Motor neuron (in vitro differentiated cells): ENCODE results near the gene KCNAB1. TPM values are rescaled to one million over a fixed set of nuclear protein-coding genes. Genes with fewer than 3 reads are reported as not detected.

ENCODE experiments used
- ATAC-seq, 8 experiments: fragments of 200-7000 bp; cut with Tn5 transposase; replicated peaks in 6 of 8; 2 replicates each; pipeline ENCODE4 v1.8.0; 2021; ENCODE audit warnings: mild to moderate bottlenecking in 8 of 8, moderate library complexity in 8 of 8
- H3K27ac ChIP-seq, 2 donors: fragments of 250-450 bp; sonication (Bioruptor Pico); 2 replicates each; pipeline ENCODE4 v1.9.0; 2021; ENCODE audit warnings: antibody characterized with exemption in 2 of 2, mild to moderate bottlenecking in 2 of 2, moderate library complexity in 1 of 2
- H3K4me1 ChIP-seq, 2 donors: fragments of 250-450 bp; sonication (Bioruptor Pico); replicated peaks in 1 of 2; 2 replicates each; pipeline ENCODE4 v1.6.1; 2021; ENCODE audit warnings: antibody characterized with exemption in 2 of 2, mild to moderate bottlenecking in 2 of 2, moderate library complexity in 1 of 2
- H3K4me3 ChIP-seq, 5 donors: fragments of 250-450 bp; sonication (Bioruptor Pico); 2 replicates each; pipeline ENCODE4 v1.9.0; 2021; ENCODE audit warnings: antibody characterized with exemption in 5 of 5, mild to moderate bottlenecking in 5 of 5, moderate library complexity in 4 of 5
- WGBS, 10 experiments: fragments of 450-650 bp; shearing (Covaris generic); methylation state at CpG; one replicate each; pipeline ENCODE4 v1.0.0; 2022; 5-methylcytosine and 5-hydroxymethylcytosine counted together
- in situ Hi-C, 9 experiments: fragments of 400-800 bp; cut with MboI; loops; one replicate each; pipeline ENCODE4 v1.15.0; 2021; ENCODE audit warnings: low sequenced_read_pairs in 9 of 9, low pct_unique_long_range_greater_than_20kb in 2 of 9; ENCODE audit not compliant: unreplicated experiment in 9 of 9
- total RNA-seq, 8 experiments: library from RNA; unstranded; fragments of 300-600 nt; gene quantifications; 2 replicates each; pipeline versions ENCODE4 v1.2.3 to v1.2.4, GENCODE V29; 2022

Gene KCNAB1
- total RNA-seq, 8 experiments from 2014 or later = 1.7 to 4.8 (median 2.8) TPM

DNA sequence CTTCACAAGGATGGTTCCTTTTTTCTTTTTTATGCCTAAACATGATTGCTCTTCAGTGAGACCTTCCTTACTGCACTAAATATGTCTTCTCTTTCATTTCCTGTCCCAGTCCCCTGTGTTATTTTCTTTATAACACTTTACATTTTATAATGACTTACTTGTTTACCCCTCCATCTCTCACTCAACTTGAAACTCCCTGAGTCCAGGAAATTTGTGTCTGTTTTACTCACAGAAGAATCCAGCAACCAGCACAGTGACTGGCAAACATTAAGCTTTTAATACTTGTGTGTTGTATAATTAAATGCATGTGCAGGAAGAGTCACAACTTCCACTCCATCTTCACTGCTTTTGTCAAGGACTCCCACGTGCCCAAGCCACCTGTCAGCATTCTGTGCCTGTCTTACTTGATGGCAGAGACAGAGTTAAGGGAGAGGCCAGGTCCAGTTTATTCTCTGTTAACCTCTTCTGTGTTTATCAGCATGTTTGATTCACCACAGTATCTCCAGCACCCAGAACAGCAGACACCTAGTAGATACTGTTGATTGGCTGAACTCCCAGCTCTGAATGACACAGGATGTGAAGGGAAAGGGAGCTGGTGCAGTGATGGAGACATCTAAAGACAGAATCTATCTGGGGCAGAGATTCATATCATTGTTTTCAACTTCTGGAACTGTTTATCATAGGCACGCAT, 391.8 kb downstream of the KCNAB1 start:
- WGBS, 10 experiments = 53 to 100% (median 80%) methylated on average over 1 to 2 of the region's 2 CpGs; no CpG with 5 or more reads in 1 of the 10 experiments
- ATAC-seq = no peak
- H3K4me1 ChIP-seq = no peaks in the 10 kb centered on the region
- H3K4me3 ChIP-seq = no peak overlapping the region
- no peak overlapping the region for H3K27ac ChIP-seq
- in situ Hi-C loops = loop anchor here in 8 of 9 experiments (25.0 kb wide), 3 partner anchors 350 to 500 kb away; no protein-coding TSS in a partner anchor

GRCh38 chr3:156513619-156514018, 393.2 kb downstream of the KCNAB1 start:
- 13 to 100% (median 56%) methylated on average over 1 to 4 of the region's 5 CpGs; no CpG with 5 or more reads in 4 of the 10 experiments for WGBS, 10 experiments
- Histone ChIP-seq H3K4me3 (no peak overlapping the region), H3K27ac (no peak overlapping the region), H3K4me1 (no peaks in the 10 kb centered on the region)
- ATAC-seq = peak in 3 of 8 experiments; percentile 29 to 43 (median 34)
- in situ Hi-C loops = loop anchor here in 8 of 9 experiments (25.0 kb wide), 3 partner anchors 351 to 501 kb away; no protein-coding TSS in a partner anchor

DNA sequence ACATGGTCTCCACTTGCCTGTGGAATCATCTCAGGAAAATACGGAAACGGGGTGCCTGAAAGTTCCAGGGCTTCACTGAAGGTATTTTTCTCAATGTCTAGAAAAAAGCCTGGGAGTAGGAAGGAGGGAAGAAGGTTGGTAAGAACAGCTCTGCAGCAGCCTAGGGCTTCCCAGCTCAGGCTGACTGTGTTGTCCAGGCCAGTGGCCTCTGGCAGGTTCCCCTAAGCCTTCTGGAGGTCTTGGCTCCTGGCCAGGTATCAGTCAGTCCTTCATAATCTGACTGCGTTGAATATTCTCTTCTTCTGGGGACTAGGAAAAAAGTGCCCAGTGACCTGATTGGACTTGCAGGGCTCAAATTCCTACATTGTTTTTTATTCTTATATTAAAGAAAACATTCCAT, 395.9 kb downstream of the KCNAB1 start:
- Histone ChIP-seq H3K27ac (no peak overlapping the region), H3K4me1 (no peaks in the 10 kb centered on the region), H3K4me3 (no peak overlapping the region)
- 64 to 94% (median 86%) methylated on average over 1 to 3 of the region's 3 CpGs; no CpG with 5 or more reads in 3 of the 10 experiments for WGBS, 10 experiments
- ATAC-seq = no peak
- in situ Hi-C loops = loop anchor here in 8 of 9 experiments (25.0 kb wide), 3 partner anchors 354 to 504 kb away; no protein-coding TSS in a partner anchor

DNA sequence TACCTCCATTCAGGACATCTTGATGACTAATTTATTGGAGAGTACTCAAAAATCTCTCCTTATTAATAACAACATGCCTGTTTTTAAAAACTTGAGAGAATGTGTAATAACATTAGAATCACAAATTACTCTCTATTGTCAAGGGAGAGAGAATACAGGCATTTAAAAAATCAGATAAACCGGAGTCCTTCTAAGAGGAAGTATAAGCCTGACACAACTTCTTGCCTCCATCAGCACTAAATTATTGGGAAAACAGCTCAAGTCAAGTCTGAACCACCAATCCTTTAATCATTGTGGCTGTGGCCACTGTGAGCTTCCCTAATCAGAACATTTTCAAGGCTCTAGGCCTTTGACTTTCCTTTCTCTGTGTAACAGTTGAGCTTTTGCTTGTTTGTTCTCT, 396.6 kb downstream of the KCNAB1 start:
- no peak for ATAC-seq
- WGBS, 10 experiments = 56 to 100% (median 80%) methylated on average over 1 of the region's 1 CpG; no CpG with 5 or more reads in 1 of the 10 experiments
- in situ Hi-C loops = loop anchor here in 8 of 9 experiments (25.0 kb wide), 3 partner anchors 355 to 505 kb away; no protein-coding TSS in a partner anchor
- Histone ChIP-seq H3K4me1 (no peaks in the 10 kb centered on the region), H3K27ac (no peak overlapping the region), H3K4me3 (no peak overlapping the region)

DNA sequence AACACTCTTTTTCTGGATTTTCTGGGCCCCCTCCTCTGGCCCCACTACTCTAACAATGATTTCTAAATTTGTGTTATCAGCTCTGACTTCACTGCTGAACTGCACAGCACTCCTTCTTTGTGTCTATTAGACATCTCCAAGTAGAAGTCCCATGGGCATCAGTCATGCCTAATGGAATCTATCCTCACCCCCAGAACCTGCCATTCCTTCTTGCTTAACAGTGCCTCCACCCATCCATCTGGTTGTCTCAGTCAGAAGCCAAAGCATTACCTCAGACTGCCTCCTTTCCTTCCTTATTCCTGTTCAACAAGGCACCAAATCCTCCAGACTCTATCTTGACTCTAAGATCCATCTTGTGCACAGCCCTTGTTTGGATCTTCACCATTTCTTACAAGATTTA, 398.3 kb downstream of the KCNAB1 start:
- Histone ChIP-seq H3K4me1 (peaks cover 3 to 13% of the 10 kb centered on the region in 2 donors), H3K4me3 (no peak overlapping the region), H3K27ac (no peak overlapping the region)
- ATAC-seq = peak in 2 of 8 experiments; percentile 60 to 71
- in situ Hi-C loops = loop anchor here in 8 of 9 experiments (25.0 kb wide), 3 partner anchors 356 to 506 kb away; no protein-coding TSS in a partner anchor

DNA sequence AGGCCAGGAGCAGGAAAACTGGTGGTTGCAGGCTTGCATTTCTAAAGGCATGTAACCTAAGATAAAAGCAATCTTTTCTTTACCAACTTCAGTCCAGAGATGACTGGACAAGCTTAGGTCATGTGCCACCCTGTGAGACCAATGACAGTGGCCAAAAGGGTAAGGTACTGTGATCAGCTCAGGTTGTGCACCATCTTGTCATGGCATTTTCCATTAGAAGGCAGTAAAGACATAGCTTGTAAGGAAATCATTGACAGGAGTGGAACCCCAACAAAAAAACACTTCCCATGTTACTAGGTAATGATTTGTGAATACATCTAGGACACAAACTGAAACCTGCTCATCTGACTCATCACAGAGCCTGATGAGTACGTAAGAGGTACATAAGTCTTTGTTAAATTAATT, 399.4 kb downstream of the KCNAB1 start:
- no peak for ATAC-seq
- peaks cover 3 to 15% of the 10 kb centered on the region in 2 donors for H3K4me1 ChIP-seq
- in situ Hi-C loops = loop anchor here in 8 of 9 experiments (25.0 kb wide), 3 partner anchors 357 to 507 kb away; no protein-coding TSS in a partner anchor

GRCh38 chr3:156522673-156523072, 402.3 kb downstream of the KCNAB1 start:
- peak in 2 of 8 experiments; percentile 37 to 50 for ATAC-seq
- H3K27ac ChIP-seq = no peak overlapping the region
- H3K4me3 ChIP-seq = no peak overlapping the region
- H3K4me1 ChIP-seq = peaks cover 3 to 15% of the 10 kb centered on the region in 2 donors
- 68 to 100% (median 86%) methylated on average over 1 to 4 of the region's 4 CpGs; no CpG with 5 or more reads in 1 of the 10 experiments for WGBS, 10 experiments
- in situ Hi-C loops = loop anchor here in 8 of 9 experiments (25.0 kb wide), 3 partner anchors 360 to 510 kb away; no protein-coding TSS in a partner anchor

More for the DNA sequence above, 399.4 kb downstream of the KCNAB1 start:
- Histone ChIP-seq H3K4me3 (no peak overlapping the region), H3K27ac (no peak overlapping the region)
- WGBS, 10 experiments = 80 to 100% (median 86%) methylated on average over 1 of the region's 1 CpG; no CpG with 5 or more reads in 6 of the 10 experiments

GRCh38 chr3:156525808-156526207, 405.4 kb downstream of the KCNAB1 start:
- in situ Hi-C loops = loop anchor here in 2 of 9 experiments (25.0 kb wide), 1 partner anchor 561 kb away; no protein-coding TSS in a partner anchor
- WGBS, 10 experiments = 80 to 100% (median 92%) methylated on average over 1 of the region's 1 CpG; no CpG with 5 or more reads in 4 of the 10 experiments
- peaks cover 3 to 15% of the 10 kb centered on the region in 2 donors for H3K4me1 ChIP-seq
- no peak overlapping the region for H3K4me3 ChIP-seq
- H3K27ac ChIP-seq = no peak overlapping the region
- no peak for ATAC-seq

GRCh38 chr3:156527060-156527459, 406.7 kb downstream of the KCNAB1 start:
- Histone ChIP-seq H3K4me3 (no peak overlapping the region), H3K4me1 (peaks cover 3 to 15% of the 10 kb centered on the region in 2 donors), H3K27ac (no peak overlapping the region)
- WGBS, 10 experiments = 50 to 100% (median 86%) methylated on average over 1 of the region's 1 CpG; no CpG with 5 or more reads in 1 of the 10 experiments
- no peak for ATAC-seq
- in situ Hi-C loops = loop anchor here in 2 of 9 experiments (25.0 kb wide), 1 partner anchor 560 kb away; no protein-coding TSS in a partner anchor

- WGBS, 10 experiments = 57 to 96% (median 89%) methylated on average over 3 to 5 of the region's 5 CpGs; no CpG with 5 or more reads in 6 of the 10 experiments
- peaks cover 0 to 10% of the 10 kb centered on the region in 2 donors for H3K4me1 ChIP-seq
- H3K4me3 ChIP-seq = no peak overlapping the region
- no peak for ATAC-seq
- H3K27ac ChIP-seq = no peak overlapping the region
- in situ Hi-C loops = loop anchor here in 2 of 9 experiments (25.0 kb wide), 1 partner anchor 556 kb away; no protein-coding TSS in a partner anchor
Measured at GRCh38 chr3:156530980-156531379, 410.6 kb downstream of the KCNAB1 start.

GRCh38 chr3:156532730-156533129, 412.4 kb downstream of the KCNAB1 start:
- no peak for ATAC-seq
- peaks cover 0 to 17% of the 10 kb centered on the region in 2 donors for H3K4me1 ChIP-seq
- H3K27ac ChIP-seq = no peak overlapping the region
- no peak overlapping the region for H3K4me3 ChIP-seq
- WGBS, 10 experiments = 50 to 100% (median 75%) methylated on average over 1 to 3 of the region's 3 CpGs; no CpG with 5 or more reads in 1 of the 10 experiments
- in situ Hi-C loops = loop anchor here in 2 of 9 experiments (25.0 kb wide), 1 partner anchor 555 kb away; no protein-coding TSS in a partner anchor

DNA sequence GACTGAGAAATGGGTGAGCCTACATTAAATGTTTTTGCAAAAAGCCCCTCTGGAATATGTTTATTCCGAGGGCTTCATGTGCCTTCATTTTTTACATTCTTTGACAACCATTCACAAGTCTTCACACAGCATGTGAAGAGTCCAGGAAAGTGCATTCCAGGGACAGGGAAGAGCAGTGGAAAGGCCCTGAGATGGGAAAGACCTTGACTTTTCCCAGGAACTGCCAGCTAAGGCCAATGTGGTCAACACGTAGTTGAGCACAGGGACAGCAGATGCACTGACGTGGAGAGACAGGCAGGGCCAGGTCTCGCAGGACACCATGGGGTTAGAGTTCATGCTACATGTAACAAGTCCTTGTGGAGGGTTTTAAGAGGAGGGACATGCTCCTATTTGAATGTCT, 412.8 kb downstream of the KCNAB1 start:
- Histone ChIP-seq H3K4me1 (peaks cover 0 to 17% of the 10 kb centered on the region in 2 donors), H3K27ac (no peak overlapping the region), H3K4me3 (no peak overlapping the region)
- in situ Hi-C loops = loop anchor here in 2 of 9 experiments (25.0 kb wide), 1 partner anchor 554 kb away; no protein-coding TSS in a partner anchor
- 43 to 100% (median 91%) methylated on average over 1 to 3 of the region's 4 CpGs; no CpG with 5 or more reads in 2 of the 10 experiments for WGBS, 10 experiments
- no peak for ATAC-seq
